CD4-positive, alpha-beta T cell treated with Interleukin-15 for 4 hours (primary cell): ENCODE results near the gene MAN2B2.
"Not testable (repeated sequence)": the region's sequence is repeated elsewhere in the genome, so short reads cannot be mapped to it uniquely, and the experiment has no call there.

Experiments used
- DNase-seq: peaks from one replicate; pipeline ENCODE4 v3.0.0-alpha.2; 2020; ENCODE audit warnings: low spot score

Gene MAN2B2

DNA sequence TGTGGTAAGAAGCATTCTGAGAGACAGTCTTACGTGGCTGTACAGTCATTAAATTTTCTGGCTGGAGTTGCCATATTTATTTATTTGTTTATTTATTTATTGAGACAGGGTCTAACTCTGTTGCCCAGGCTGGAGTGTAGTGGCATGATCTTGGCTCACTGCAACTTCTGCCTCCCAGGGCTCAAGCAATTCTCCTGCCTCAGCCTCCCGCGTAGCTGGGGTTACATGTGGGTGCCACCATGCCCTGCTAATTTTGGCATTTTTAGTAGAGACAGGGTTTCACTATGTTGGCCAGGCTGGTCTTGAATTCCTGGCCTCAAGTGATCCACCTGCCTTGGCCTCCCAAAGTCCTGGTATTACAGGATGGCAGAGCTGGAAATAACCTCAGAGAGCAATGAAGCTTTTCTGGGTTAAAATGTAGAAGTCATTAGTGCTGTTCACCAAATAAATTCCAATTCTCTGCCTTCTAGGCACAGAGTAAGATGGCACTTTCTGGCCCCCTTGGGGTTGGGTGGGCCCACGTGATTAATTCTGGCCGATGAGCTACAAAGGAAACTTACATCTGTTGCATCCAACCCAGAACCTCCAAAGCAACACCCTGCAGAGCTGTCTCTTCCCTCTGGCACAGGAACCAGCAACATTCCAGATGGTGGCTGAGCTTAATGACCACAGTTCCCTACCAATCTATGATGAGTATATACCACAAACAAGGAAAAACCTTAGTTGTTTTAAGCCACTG lies 70.0 kb downstream of the MAN2B2 start:
- DNase-seq = no peak

DNA sequence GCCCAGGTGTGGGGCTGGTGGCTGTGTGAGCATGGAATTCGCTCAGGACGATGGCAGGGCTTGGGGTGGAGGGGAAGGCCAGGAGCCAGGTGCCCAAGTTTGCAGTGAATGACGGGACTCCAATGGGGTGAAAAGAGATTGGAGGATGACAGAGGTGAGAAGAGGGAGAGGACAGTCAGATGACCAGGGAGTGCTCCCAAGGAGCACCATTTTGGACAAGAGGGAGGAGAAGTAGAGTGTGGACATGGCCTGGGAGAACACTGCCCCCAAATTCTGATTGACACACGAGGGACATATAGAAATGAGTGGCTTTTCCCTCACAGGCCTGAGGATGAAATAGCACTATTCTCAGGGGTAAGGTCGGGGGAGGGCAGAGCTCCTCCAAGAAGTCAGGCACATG lies 72.2 kb downstream of the MAN2B2 start:
- DNase-seq = no peak

DNA sequence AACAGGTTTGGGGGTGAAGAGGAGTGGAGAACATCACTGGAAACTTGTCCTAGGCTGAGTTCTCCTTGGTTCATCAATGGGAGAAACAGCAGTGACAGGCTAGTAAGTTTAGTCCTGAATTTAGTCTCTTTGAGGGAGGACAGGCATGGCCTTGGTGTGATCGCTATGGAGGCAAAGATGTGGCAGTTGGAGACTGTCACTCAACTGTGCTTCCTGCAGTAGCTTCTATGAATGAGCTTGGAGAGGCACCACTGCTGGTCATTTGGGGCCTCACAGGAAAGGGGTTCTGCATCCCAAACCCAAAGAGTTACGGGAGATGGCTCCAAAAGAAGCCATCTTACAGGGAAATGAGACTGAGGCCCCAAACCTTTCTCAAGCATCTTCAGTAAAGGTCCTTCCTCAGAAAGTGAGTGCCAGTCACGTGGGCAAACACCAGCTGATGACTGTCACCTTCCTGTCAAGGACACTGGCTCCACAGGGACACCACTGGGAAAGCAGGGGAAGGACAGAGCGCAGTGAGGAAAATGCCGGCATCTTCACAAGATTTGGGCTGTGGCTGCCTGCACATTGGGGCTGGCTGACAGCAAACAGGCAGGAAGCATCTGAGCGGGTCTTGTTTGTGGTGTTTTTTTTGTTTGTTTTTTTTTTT lies 72.7 kb downstream of the MAN2B2 start:
- DNase-seq = no peak

DNA sequence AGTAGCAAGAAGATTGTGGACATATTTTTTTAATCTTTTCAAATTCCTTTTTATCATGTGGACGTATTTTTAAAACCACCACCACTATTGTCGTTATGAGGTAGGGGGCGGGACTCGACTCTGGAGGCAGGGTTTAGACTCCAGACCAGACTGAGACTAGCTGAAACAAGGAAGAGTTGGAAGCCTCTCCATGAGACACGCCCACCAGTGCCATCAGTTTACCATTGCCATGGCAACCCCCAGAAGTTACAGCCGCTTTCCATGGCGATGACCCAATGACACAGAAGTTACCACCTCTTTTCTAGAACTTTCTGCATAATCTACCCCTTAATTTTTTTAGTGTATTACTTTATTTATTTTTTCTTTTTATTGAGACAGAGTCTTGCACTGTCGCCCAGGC lies 74.2 kb downstream of the MAN2B2 start:
- no peak for DNase-seq

DNA sequence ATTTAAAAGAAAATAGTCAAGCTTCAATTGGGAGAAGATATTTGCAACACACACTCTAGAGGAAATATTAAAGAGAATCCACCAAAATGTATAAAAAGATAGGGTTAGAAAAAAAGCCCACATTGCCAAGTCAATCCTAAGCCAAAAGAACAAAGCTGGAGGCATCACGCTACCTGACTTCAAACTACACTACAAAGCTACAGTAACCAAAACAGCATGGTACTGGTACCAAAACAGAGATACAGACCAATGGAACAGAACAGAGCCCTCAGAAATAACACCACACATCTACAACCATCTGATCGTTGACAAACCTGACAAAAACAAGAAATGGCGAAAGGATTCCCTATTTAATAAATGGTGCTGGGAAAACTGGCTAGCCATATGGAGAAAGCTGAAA lies 79.2 kb downstream of the MAN2B2 start:
- not testable (repeated sequence) for DNase-seq

DNA sequence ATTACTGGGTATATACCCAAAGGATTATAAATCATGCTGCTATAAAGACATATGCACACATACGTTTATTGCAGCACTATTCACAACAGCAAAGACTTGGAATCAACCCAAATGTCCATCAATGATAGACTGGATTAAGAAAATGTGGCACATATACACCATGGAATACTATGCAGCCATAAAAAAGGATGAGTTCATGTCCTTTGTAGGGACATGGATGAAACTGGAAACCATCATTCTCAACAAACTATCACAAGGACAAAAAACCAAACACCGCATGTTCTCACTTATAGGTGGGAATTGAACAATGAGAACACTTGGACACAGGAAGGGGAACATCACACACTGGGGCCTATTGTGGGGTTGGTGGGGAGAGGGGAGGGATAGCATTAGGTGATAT lies 80.3 kb downstream of the MAN2B2 start:
- not testable (repeated sequence) for DNase-seq

DNA sequence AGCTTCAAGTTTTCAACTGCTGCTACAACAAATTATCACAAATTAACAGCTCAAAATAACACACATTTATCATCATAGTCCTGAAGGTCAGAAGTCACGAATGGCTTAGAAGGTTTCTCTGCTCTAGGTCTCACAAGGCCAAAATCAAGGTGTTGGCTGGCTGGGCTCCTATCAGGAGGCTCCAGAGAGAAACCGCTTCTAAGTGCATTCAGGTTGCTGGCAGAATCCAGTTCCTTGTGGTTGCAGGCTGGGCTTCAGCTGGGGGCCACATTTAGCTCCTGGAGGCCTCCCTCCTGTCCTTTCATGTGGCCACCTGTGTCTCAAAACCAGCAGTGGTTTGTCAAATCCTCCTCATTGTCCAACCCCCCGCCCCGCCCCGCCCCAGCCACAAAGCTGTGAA lies 80.9 kb downstream of the MAN2B2 start:
- no peak for DNase-seq

DNA sequence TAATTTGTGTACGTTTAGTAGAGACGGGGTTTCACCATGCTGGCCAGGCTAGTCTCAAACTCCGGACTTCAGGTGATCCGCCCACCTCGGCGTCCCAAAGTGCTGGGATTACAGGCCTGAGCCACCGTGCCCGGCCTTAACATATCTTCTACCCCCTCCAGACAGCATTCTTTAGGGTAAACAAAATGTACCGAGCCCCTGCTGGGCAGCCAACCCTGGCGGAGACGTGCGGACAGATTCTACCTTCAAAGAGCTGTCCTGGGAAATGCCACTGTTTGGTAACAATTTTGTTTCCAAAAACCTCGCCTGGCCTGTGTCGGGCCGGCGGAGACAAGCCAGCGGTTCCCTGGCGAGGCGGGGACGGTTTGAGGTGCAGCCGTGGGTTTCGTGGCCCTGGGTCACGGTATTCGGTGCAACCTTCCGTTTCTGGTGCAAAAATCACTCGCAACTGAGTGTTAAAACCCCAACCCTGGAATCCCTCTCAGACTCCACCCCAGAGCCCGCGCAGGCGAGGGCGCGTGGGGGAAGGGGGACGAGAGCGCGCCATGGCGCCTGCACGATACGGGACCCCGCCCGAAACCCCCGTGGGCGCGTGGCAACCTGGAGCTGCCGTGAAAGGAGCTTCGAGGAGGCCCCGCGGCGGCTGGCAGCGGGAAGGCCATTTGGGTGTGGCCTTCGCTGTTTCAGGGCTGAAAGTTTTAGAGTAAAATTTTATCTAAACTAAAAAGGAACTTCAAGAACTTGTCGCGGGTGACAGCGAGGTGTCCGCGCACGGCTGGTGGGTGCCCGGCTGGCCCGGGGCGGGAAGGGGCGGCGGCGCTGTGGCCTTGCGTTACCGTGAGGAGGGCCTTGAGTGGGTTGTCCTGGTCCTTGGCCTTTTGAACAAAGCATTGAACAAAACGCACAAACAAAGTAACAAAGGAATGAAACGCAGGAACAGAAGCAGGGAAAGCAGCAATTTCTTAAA lies 82.5 kb downstream of the MAN2B2 start:
- DNase-seq = no peak

DNA sequence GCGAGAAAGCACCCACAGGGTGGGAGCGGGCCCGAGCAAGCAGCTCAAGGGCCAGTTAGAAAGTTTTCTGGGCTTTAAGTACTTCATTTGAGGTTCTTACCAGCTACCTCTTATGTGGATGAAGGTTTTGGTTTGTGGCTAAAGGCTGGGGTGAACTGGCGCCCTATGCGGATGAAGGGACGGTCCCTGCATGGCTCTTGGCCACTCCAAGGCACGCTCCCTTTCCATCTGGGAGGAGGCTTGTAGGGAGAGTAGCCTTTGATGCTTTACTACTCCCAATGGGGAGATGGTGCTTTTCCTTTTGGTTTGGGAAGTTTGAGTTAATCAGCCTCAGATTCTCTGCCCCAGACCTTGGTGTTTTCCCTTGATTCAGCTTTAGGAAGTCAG lies 83.2 kb downstream of the MAN2B2 start:
- DNase-seq = no peak

DNA sequence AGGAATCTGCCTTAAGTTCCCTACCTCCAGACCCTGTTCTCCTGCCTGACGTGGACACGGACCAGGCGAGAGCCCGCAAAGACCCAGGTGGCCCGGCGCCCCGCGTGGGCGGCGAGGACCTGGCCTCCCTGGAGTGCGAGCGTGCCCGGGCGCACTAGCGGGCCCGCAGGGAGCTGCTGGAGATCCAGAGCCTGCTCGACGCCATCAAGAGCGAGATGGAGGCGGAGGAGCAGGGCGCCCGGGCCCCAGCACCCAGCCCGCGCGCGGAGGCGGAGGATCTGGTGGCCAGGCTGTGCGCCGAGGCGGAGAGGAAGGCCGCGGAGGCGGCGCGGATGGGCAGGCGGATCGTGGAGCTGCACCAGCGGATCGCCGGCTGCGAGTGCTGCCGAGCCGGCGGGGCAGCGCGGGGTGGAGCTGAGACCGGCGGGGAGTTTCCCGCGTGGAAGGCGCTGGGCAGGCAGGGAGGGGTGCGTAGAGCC lies 83.6 kb downstream of the MAN2B2 start:
- DNase-seq = peak; percentile 44

DNA sequence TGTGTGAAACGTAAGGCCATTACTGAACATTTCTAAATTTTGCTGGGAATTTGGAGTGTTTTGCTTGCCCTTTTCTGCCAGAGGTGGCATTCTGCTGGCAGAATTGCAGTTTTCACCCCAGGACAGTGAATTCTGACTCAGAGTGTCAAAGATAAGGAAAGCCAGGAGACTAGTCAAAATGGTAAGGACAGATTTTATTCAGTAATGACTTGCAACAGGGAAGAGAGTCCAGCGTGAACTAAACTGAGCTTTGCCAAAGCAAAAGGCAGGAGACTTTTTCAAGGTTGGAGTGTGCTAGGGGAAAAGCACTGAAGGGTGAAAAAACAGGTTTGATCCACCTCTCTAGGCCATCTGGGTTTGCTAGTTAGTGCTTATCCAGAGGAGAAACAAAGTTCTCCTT lies 84.9 kb downstream of the MAN2B2 start:
- DNase-seq = no peak

DNA sequence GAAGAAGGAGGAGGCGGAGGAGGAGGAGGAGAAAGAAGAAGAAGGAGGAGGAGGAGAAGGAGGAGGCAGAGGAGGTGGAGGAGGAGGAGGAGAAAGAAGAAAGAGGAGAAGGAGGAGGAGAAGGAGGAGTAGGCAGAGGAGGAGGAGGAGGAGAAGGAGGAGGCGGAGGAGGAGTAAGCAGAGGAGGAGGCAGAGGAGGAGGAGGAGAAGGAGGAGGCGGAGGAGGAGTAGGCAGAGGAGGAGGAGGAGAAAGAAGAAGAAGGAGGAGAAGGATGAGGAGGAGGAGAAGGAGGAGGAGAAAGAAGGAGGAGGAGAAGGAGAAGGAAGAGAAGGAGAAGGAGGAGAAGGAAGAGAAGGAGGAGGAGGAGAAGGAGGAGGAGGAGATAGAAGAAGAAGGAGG lies 85.4 kb downstream of the MAN2B2 start:
- no peak for DNase-seq

DNA sequence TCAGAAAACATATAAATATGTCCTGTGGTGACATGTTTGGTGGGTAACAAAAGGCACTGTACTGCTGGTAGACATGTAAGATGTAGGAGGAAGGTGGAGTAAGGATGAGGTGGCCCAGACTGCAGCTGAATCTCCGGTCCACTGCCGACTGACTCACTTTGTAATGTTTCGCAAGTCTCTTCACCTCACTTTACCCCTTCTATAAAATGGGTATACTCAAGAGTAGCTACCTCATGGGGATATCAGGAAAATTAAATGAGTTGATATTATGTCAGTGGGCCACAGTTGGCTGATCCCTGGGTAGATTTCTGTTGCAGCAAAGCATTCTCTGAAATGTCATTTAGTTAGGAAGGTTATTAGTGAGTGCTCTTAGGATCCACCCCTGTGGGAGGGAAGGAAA lies 87.6 kb downstream of the MAN2B2 start:
- DNase-seq = no peak

DNA sequence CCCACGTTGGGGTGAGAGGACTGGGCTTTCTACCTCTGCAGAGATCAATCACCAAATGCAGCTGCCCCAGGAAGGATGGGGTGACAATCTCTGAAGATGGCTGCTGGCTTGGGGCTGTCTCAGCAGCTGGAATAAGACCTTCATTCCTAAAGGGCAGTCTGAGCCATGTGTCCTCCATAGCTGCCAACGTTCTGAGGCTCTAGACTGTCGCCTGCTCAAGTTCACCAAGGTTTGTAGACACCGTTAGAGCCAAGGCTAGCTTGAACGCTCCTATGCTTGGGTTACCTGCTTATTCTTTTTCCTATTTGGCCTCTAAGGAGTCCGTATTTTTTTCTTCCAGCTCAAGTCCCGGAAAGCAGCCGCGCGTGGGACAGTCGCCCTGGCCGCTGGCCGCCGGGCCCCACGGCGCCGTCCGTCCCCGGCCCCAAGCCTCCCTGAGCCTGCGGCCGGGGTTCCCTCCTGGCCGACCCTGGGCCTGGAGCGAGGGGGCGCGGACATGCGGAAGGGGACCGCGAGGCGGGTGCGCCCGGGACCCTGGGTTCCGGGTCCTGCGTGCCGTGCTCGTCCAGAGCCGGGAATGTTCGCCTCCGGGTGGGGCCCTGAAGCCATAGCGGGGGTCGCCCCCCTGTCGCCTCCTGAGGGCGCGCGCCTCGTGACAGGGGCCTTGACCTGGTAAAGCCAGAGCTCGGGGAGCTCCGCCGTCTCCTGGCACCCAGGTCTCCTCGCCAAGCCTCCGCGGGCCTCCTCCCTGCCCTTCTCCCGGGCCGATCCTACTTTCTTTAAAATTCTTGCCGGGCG lies 88.8 kb downstream of the MAN2B2 start:
- DNase-seq = no peak

DNA sequence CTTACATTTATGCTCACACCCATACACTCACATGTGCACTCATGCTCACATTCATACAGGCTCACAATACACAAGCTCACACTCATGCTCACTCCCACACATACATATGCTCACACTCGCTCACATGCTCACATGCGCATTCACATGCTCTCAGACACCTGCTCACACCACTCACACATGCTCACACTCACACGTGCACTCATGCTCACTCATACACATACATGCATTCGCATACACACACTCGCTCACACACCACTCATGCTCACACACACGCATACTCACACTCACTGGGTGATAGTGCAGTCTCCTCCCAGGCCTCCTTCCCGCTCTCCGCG lies 90.3 kb downstream of the MAN2B2 start:
- DNase-seq = no peak

DNA sequence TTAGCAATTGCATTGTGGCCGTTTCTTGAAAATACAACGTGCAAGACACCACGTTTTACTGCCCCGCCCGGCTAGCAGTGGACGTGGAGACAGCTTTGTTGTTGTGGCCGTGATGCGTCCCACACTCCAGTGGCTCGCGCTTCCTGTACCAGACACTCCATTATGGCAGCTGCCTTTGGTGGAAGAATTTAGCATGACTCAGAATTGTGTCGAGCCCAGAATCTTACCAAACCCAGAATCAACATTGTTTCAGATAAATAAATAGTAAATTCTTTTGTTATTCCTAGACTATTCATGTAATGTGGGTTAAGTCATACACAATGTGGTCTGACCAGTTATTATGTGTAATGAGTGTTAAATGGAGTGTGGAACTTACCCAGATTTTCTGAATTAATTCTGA lies 93.4 kb downstream of the MAN2B2 start:
- no peak for DNase-seq

DNA sequence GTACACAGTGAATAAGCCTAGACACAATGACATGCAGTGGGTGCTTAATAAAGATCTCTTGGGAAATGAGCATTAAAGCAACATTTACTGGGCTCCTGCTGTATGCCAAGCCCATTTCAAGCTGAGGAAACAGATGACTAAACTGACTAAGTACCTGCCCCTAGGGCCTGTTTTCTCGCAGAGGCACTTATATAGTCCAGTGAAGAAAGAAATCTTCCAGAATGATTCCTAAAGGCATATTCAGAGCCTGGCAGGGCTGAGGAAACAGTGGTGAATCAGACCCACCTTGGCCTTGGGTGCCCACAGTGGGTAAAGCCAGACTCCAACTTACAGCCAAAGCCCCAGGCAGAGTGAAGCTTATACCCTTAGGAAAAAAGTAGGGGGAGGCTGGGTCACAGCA lies 96.7 kb downstream of the MAN2B2 start:
- DNase-seq = no peak

DNA sequence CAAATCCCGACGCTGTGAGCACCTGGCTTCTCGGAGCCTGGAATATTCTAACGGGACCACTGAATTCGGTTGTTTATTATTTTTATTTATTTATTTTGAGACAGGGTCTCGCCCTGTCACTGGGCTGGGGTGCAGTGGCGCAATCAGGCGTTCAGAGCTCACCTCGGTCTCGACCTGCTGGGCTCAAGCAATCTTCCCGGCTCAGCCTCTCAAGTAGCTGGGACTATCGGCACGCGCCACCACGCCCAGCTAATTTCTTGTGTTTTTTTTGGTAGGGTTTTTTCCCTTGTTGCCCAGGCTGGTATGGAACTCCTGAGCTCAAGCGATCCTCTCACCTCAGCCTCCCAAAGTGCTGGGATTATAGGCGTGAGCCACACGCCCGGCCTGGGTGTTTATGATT lies 97.1 kb downstream of the MAN2B2 start:
- no peak for DNase-seq

DNA sequence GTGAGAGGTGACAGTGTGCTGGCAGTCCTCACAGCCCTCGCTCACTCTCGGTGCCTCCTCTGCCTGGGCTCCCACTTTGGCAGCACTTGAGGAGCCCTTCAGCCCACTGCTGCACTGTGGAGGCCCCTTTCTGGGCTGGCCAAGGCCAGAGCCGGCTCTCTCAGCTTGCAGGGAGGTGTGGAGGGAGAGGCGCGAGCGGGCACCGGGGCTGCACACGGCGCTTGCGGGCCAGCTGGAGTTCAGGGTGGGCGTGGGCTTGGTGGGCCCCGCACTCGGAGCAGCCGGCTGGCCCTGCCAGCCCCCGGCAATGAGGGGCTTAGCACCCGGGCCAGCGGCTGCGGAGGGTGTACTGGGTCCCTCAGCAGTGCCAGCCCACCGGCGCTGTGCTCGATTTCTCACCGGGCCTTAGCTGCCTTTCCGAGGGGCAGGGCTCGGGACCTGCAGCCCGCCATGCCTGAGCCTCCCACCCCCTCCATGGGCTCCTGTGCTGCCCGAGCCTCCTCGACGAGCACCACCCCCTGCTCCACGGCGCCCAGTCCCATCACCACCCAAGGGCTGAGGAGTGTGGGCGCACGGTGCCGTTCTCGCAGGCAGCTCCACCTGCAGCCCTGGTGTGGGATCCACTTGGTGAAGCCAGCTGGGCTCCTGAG lies 97.7 kb downstream of the MAN2B2 start:
- not testable (repeated sequence) for DNase-seq
